ENCODE data around the gene FRAS1.

FRAS1 gene

DNA sequence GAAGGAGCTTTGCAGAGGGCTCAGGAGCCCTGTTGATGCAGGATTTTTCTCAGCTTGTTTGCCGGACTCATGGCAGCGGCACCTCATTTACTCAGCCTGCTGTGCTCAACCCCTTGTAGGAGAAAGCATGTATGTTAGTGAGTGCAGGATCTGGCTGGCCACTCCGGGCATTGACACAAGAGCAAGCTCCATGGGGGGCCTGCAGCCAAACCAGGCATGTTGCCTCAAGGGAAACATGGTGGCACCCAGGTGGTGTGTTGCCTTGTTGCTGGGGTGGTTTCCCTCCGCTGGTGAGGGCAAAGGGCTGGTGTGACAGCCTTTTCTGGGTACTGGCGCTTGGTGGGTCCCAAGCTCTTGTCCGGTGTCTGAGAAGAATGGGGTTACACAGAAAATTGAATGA is 305.2 kb downstream of the FRAS1 start:
- no peak for DNase-seq (ENCODE audit: low read depth in 2 of 2)

DNA sequence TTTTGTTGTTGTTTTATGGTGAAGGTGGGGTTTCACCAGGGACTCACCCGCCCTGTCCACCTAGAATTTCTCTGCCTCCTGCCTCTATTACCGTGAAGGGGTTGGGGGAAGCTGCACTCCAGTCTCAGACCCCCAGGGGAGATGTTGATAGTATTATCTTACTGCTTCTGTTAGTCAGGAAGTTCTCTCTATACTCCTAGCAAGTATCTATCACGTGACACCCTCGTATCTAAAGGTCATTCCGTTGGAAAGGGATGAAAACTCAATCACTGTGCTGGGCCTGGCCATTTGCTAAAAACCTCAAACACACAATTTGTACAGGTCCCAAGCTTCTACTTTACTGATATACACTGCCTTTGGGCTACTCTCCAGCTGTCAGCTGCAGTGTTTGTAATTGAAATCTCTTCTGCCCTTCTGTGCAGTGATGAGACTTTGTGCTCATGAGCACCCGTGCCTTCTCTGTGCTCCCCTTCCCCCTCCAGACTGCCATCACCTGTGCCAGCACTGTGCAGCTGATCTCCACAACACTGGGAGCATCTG is 306.0 kb downstream of the FRAS1 start:
- no peak for DNase-seq (ENCODE audit: low read depth in 2 of 2)

DNA sequence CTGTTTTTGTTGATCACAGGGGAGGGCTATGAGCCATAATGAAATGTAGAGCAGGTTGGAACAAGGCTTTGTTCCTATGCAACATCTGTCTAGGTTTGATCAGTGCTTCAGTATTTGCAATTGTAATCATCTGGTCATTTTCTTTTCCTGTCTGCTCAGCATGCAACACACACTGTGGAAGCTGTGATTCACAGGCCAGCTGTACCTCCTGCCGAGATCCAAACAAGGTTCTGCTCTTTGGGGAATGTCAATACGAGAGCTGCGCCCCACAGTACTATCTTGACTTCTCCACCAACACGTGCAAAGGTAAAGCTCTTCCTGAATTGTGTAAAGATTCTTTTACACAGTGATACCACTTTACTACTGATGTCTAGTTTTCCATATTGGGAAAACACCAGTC is 312.6 kb downstream of the FRAS1 start:
- no peak for DNase-seq (ENCODE audit: low read depth in 2 of 2)

GRCh38 chr4:78370631-78371372 is 313.7 kb downstream of the FRAS1 start:
- no peak for DNase-seq (ENCODE audit: low read depth in 2 of 2)

GRCh38 chr4:78372355-78372988 is 315.3 kb downstream of the FRAS1 start:
- no peak for DNase-seq (ENCODE audit: low read depth in 2 of 2)

DNA sequence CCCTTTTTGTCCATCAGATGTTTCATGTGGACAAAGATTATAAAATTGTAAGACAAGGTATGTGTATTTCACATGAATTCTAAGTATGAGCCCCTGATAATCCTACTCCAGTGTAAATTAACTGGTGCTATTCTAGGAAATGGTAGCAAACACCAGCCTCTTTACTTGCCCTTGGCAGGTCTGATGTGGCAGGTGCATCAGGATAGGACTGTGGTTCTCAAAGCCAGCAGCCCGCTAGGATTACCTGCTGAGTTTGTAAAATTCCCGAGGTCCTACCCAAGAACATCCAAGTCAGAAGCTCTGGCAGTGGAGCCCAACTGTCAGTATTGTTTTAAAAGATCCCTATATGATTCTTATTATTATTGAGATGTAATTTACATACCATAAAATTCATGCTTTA is 320.4 kb downstream of the FRAS1 start:
- no peak for DNase-seq (ENCODE audit: low read depth in 2 of 2)

DNA sequence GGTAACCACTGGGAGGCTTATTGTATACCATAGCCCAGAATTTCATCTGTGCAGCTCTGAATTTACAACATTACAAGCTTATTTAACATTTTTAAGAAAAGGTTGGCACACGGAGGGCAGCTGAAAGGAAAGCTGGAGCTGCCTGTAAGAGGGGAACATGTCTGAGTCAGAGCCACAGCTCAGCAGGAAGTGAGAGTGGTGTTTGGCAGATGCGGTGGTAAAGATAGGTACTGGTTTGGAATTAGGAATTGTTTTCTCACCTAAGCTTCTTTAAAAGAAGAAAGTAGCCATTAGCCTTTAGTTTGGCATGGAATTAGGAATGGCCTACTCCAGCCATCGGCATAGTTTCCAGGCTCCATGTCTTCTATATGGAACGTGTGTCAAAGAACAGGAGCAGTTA is 321.9 kb downstream of the FRAS1 start:
- DNase-seq (ENCODE audit: low read depth in 2 of 2): no peak

DNA sequence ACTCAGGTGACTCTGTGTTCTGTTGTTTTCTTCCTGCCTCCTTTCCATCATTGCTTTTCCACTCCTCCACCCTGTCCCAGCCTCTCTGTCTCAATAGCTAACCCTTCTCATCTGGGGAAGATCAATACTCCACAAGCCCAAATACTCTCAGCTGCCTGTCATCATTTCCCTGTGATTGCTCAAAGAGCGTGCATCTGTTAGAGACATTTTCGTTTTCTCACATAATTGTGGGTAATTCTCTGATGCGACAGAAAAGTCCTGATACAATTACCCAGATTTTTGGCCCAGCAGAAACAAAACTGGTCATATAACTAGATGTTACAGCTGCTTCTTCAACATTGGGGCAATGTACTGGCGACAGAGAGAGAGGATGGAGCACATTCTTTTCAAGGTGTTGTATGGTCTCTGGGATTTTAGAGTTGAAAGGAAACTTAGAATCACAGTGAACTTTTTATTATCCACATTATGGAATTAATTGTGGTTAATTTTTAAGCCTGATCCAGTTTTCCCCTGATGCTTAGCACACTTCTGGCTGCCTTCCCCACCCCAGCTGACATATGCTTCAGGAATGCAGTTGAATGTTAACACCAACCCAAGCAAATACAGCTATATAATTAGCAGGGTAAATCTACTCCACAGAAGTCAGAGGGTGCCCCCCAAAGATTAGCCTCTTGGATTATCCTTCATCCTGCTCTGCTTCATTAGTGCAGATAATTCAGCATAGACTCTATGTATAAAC is 323.0 kb downstream of the FRAS1 start:
- no peak for DNase-seq (ENCODE audit: low read depth in 2 of 2)

GRCh38 chr4:78386679-78387078 is 329.6 kb downstream of the FRAS1 start:
- no peak for DNase-seq (ENCODE audit: low read depth in 2 of 2)

DNA sequence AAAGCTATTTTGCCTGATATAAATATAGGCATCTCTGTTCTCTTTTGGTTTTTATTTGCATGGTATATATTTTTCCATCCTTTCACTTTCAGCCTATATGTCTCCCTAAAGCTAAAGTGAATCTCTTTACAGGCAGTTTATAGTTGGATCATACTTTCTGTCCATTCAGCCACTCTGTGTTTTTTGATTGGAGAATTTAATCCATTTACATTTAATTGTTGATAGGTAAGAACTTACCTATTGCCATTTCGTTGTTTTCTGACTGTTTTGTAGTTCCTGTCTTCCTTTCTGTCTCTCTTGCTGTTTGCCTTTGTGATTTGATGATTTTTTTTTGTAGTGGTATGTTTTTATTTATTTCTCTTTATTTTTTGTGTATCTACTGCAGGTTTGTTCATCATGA is 338.5 kb downstream of the FRAS1 start:
- no peak for DNase-seq (ENCODE audit: low read depth in 2 of 2)

DNA sequence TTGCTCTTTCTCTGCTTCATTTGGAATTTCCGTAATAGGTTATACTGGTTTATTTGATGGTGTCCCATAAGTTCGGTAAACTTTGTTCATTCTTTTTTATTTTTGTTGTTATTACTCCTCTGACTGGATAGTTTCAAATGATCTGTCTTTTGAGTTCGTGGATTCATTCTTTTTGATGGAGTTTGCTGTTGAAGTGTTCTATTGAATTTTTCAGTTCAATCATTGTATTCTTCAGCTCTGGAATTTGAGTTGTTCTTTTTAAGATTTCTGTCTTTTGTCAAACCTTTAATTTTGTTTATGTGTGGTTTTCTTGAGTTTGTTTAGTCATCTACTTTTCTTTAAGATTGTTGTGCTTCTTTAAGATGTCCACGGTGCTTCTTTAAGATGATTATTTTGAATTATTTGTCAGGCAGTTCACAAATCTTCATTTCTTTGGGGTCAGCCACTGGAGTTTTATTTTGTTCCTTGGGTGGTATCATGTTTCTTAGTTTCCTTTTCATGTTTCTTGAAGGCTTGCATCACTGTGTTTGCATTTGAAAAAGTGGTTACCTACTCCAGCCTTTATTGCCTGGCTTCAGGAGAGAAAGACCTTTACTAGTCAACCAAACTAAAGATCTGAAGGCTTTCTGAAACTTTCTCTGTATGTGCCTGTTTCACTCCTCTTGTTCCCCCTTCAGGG is 339.6 kb downstream of the FRAS1 start:
- DNase-seq (ENCODE audit: low read depth in 2 of 2): no peak

GRCh38 chr4:78397292-78397630 is 340.1 kb downstream of the FRAS1 start:
- DNase-seq (ENCODE audit: low read depth in 2 of 2): no peak

DNA sequence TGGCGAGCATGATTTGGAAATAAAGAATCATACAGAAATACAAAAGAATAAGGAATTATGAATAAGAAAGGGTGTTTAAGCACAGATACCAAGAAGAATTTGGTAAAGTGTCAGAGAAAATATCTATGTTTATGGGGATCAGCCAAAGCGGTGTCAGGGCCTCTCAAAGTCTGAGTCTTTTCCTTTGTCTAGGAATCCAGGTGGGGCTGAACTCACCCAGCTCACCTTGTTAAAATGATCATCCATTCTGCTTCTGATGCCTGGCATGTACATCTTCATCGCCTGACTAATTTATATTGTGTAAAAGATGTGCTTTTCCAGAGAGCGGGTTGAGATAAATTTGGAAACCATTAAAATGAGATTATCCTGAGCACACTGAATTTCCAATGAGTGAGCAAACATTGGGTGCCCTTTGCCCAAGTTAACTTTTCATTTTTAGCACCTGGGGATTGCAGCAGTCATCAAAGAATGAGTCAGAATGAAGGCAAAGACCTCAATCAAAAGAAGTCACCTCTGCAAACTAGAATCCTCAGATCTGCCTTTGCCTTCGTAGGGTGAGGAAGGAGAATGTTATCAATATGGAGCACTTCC is 352.6 kb downstream of the FRAS1 start:
- no peak for DNase-seq (ENCODE audit: low read depth in 2 of 2)

GRCh38 chr4:78410225-78410624 is 353.1 kb downstream of the FRAS1 start:
- DNase-seq (ENCODE audit: low read depth in 2 of 2): no peak

DNA sequence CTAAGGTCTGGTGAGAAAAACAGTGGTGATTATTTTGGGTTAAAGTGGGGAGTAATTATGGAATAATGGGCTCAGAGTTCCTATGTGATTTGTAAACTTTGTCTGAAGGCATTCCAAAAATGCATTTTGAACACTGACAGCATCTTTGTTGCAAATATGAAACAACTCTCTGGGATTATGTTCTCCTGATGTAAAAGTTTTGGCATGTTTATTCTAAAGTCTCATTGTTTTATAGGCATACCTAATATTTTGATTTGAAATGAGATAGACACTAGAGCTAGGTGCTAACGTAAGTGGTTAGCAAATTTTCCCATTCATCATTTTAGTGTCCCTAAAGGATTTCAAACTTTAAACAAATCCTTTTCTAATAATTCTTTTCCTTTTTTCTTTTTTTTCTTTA is 353.6 kb downstream of the FRAS1 start:
- no peak for DNase-seq (ENCODE audit: low read depth in 2 of 2)

- no peak for DNase-seq (ENCODE audit: low read depth in 2 of 2)
Measured at GRCh38 chr4:78414116-78414515, 357.0 kb downstream of the FRAS1 start.

DNA sequence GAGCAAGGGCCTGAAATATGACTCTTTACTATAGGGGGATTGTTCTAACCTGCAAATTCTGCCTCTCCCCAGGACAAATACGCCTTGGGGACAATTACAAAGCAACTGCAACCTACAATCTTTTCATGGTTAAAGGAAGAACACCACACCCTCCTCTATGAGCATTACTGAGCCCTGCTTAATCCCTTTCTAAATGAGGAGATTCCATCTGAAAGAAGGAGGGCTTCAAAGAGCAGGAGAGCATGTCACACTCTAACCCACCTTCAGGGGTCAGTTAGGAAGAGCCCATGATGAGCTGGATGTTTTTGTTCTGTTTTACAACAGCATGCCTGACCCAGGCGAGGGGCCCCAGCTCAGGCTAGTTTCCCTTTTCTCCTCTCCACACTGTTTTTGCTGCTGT is 360.5 kb downstream of the FRAS1 start:
- no peak for DNase-seq (ENCODE audit: low read depth in 2 of 2)

GRCh38 chr4:78418406-78418805 is 361.3 kb downstream of the FRAS1 start:
- DNase-seq (ENCODE audit: low read depth in 2 of 2): no peak

- no peak for DNase-seq (ENCODE audit: low read depth in 2 of 2)
Measured at GRCh38 chr4:78423790-78424189, 366.7 kb downstream of the FRAS1 start.

GRCh38 chr4:78424461-78424860 is 367.3 kb downstream of the FRAS1 start:
- no peak for DNase-seq (ENCODE audit: low read depth in 2 of 2)

DNA sequence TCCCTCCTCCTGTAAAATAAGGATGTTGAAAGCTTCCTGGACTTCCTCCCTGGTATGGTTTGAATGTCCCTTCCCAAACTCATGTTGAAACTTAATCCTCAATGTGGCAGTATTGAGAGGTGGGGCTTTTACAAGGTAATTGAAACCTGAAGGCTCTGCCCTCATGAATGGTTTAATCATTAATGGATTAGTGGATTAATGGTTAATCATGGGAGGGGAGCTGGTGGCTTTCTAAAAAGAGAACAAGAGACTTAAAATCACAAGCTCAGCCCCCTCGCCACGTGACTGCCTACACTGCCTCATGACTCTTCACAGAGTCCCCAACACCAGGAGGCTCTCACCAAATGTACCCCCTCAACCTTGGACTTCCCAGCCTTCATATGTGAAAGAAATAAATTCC is 369.8 kb downstream of the FRAS1 start:
- no peak for DNase-seq (ENCODE audit: low read depth in 2 of 2)

DNA sequence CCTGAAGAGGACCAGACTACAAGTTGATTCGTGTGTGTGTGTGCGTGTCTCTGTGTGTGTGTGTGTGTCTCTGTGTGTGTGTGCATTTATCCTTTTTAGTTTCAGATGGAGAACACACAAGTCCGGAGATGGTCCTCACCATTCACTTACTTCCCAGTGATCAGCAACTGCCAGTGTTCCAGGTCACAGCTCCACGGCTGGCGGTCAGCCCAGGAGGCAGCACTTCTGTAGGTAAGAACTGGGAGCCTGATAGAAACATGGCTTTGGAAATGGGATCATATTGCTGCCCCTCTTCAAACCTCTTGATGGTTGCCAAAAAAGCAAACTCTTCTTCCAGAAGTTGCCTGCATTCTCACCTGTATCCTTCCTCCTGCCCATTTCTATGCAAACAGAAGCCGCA is 371.9 kb downstream of the FRAS1 start:
- no peak for DNase-seq (ENCODE audit: low read depth in 2 of 2)

All from stimulated activated CD8-positive, alpha-beta memory T cell treated with anti-CD3 and anti-CD28 coated beads, Interleukin-2, amount 100 ng/mL, for 48 hours (primary cell).